GM18502 (cell line): ENCODE results near the gene NATD1.
"Not testable (repeated sequence)": the region's sequence is repeated elsewhere in the genome, so short reads cannot be mapped to it uniquely, and the experiment has no call there.

Source experiments
- ATAC-seq: cut with Tn5 transposase; IDR thresholded peaks from one replicate; pipeline ENCODE4 v1.9.1; 2021; ENCODE audit warnings: mild to moderate bottlenecking; ENCODE audit not compliant: unreplicated experiment, poor library complexity

Gene NATD1

GRCh38 chr17:21199856-21200255 lies 53.4 kb downstream of the NATD1 start:
- ATAC-seq: peak; percentile 49

- no peak for ATAC-seq
These were observed 53.9 kb downstream of the NATD1 start for GRCh38 chr17:21199311-21199710.

GRCh38 chr17:21198411-21198810 lies 54.8 kb downstream of the NATD1 start:
- ATAC-seq: no peak

GRCh38 chr17:21196126-21196525 lies 57.1 kb downstream of the NATD1 start:
- ATAC-seq: no peak

- no peak for ATAC-seq
These were observed 58.5 kb downstream of the NATD1 start for GRCh38 chr17:21194703-21195102.

- no peak for ATAC-seq
These were observed 59.0 kb downstream of the NATD1 start for GRCh38 chr17:21194226-21194625.

- no peak for ATAC-seq
These were observed 60.2 kb downstream of the NATD1 start for GRCh38 chr17:21193031-21193430.

GRCh38 chr17:21192414-21192813 lies 60.8 kb downstream of the NATD1 start:
- not testable (repeated sequence) for ATAC-seq

- ATAC-seq: no peak
These were observed 61.5 kb downstream of the NATD1 start for GRCh38 chr17:21191698-21192097.

- no peak for ATAC-seq
These were observed 63.1 kb downstream of the NATD1 start for GRCh38 chr17:21190078-21190477.

GRCh38 chr17:21189361-21189760 lies 63.8 kb downstream of the NATD1 start:
- no peak for ATAC-seq
